GM21723 (cell line): ENCODE measurements around the gene SARS1.

ENCODE experiments used
- ATAC-seq: cut with Tn5 transposase; IDR thresholded peaks from one replicate; pipeline ENCODE4 v1.9.1; 2021; ENCODE audit warnings: mild to moderate bottlenecking, moderate library complexity; ENCODE audit not compliant: unreplicated experiment

SARS1 gene

GRCh38 chr1:109248797-109249629, 35.3 kb downstream of the SARS1 start, which contains the start of gene CELSR2:
TSS of gene CELSR2 (plus strand) at chr1:109249539. CDS start at chr1:109250080, 541 bp downstream.
- peak; percentile 89 for ATAC-seq

GRCh38 chr1:109249654-109250401, 36.1 kb downstream of the SARS1 start:
- peak; percentile 41 for ATAC-seq

GRCh38 chr1:109250454-109251276, 36.9 kb downstream of the SARS1 start:
- ATAC-seq: no peak

GRCh38 chr1:109251277-109252166, 37.8 kb downstream of the SARS1 start:
- ATAC-seq: no peak

- ATAC-seq: no peak
Observed at GRCh38 chr1:109252167-109252892, 38.6 kb downstream of the SARS1 start.

GRCh38 chr1:109252893-109253802, 39.4 kb downstream of the SARS1 start:
- no peak for ATAC-seq

GRCh38 chr1:109253803-109254620, 40.3 kb downstream of the SARS1 start:
- no peak for ATAC-seq

GRCh38 chr1:109254621-109255096, 40.9 kb downstream of the SARS1 start:
- no peak for ATAC-seq

GRCh38 chr1:109255097-109255651, 41.5 kb downstream of the SARS1 start:
- ATAC-seq: no peak

GRCh38 chr1:109255678-109256077, 42.0 kb downstream of the SARS1 start:
- ATAC-seq: no peak

GRCh38 chr1:109256085-109256484, 42.4 kb downstream of the SARS1 start:
- ATAC-seq: no peak

- no peak for ATAC-seq
Observed at GRCh38 chr1:109256971-109257681, 43.4 kb downstream of the SARS1 start.

GRCh38 chr1:109257682-109258421, 44.1 kb downstream of the SARS1 start:
- no peak for ATAC-seq

- ATAC-seq: no peak
Observed at GRCh38 chr1:109258481-109259466, 45.1 kb downstream of the SARS1 start.
